ENCODE data around the gene MRFAP1. TPM values are rescaled to one million over a fixed set of nuclear protein-coding genes. Genes with fewer than 3 reads are reported as not detected.

Gene MRFAP1
- total RNA-seq, 2 experiments from 2014 or later = 172 to 181 TPM

- no peaks in the 10 kb centered on the region for H3K9me3 Mint-ChIP-seq
- no peak overlapping the region for H3K4me3 Mint-ChIP-seq
- H3K4me1 Mint-ChIP-seq (ENCODE audit: low read depth) = no peaks in the 10 kb centered on the region
- ATAC-seq (ENCODE audit: poor library complexity) (no peak), DNase-seq (no peak)
- no peaks in the 10 kb centered on the region for H3K27me3 Mint-ChIP-seq
- peaks cover 47% of the 10 kb centered on the region for H3K36me3 ChIP-seq (ENCODE audit: insufficient read depth, low read length)
- H3K36me3 Mint-ChIP-seq (ENCODE audit: low read depth) = peaks cover 62% of the 10 kb centered on the region
- no peaks in the 10 kb centered on the region for H3K27me3 ChIP-seq (ENCODE audit: control insufficient read depth in 1 of 2, insufficient read depth in 2 of 2, low read length in 2 of 2)
- H3K27ac Mint-ChIP-seq = no peak overlapping the region
- no peak overlapping the region for H3K4me3 ChIP-seq (ENCODE audit: low read length)
- no peak overlapping the region for H3K27ac ChIP-seq (ENCODE audit: low read depth in 1 of 2, low read length in 2 of 2)
- CTCF ChIA-PET = interaction anchor here (0.9 kb wide), 1 partner anchor 55 kb away, joined by 3 read pairs; no protein-coding TSS in a partner anchor
- H3K4me1 ChIP-seq (ENCODE audit: insufficient read depth, low read length) = no peaks in the 10 kb centered on the region
- peaks cover 0 to 14% of the 10 kb centered on the region in 2 experiments for H3K9me3 ChIP-seq (ENCODE audit: control insufficient read depth in 1 of 2, insufficient read depth in 1 of 2, low read length in 2 of 2)
- TF ChIP-seq, protein P1, sequence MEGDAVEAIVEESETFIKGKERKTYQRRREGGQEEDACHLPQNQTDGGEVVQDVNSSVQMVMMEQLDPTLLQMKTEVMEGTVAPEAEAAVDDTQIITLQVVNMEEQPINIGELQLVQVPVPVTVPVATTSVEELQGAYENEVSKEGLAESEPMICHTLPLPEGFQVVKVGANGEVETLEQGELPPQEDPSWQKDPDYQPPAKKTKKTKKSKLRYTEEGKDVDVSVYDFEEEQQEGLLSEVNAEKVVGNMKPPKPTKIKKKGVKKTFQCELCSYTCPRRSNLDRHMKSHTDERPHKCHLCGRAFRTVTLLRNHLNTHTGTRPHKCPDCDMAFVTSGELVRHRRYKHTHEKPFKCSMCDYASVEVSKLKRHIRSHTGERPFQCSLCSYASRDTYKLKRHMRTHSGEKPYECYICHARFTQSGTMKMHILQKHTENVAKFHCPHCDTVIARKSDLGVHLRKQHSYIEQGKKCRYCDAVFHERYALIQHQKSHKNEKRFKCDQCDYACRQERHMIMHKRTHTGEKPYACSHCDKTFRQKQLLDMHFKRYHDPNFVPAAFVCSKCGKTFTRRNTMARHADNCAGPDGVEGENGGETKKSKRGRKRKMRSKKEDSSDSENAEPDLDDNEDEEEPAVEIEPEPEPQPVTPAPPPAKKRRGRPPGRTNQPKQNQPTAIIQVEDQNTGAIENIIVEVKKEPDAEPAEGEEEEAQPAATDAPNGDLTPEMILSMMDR (IDR thresholded peaks at IDR 0.05) = no peak
- intact Hi-C loops (cut with DNase I, micrococcal nuclease) = no loop called here
- POLR2A ChIA-PET = no interaction called here
These were observed 20.8 kb upstream of the MRFAP1 start for GRCh38 chr4:6619466-6620255.

DNA sequence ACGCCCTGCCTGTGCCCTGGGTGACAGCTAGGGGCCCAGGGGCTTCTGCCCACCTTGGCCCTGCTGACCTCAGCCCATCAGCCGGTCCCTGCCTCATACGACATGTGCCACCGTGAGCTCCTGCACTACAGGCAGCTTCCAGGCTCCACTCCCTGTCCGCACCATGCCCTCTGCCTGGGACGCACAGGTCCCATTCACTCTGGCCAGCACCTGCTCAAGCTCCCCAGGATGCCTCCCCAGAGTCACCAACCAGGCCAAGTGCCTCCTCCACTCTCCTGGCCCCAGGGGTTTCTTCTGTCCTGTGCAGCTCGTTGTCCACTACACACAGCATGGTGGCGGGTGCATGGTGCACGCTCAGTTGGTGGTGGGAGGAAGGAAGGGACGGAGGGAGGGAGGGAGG, 20.2 kb upstream of the MRFAP1 start:
- ATAC-seq (ENCODE audit: poor library complexity) = no peak

DNA sequence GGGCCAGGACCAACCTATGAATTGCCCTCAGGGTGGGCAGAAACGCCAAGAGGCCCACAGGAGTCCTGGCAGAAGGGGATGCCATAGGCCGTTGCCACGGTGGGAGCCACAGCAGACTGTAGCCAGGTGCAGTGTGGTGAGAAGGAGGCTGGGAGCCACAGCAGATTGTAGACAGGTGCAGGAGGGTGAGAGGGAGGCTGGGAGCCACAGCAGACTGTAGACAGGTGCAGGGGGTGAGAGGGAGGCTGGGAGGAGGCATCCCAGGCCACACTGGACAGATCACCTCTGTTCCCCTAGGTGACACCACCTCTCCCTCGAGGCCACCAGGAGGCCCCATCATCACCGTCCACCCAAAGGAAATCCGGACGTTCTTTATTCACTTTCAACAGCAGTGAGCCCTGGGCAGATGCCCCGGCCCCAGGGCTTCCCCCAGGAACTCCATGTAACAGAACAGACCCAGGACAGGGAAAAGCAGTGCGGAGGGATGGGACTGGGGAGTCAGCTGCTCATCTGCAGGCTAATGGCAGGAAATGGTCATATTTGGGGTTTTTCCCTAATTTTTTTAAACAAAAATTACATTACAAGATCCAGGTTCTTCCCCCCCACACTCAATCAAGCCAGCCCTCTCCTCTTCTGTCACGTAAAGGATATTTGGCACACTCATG, 19.5 kb upstream of the MRFAP1 start:
- no peak for DNase-seq
- intact Hi-C loops (cut with DNase I, micrococcal nuclease) = no loop called here
- H3K4me1 ChIP-seq (ENCODE audit: insufficient read depth, low read length) = no peaks in the 10 kb centered on the region
- no peak overlapping the region for H3K27ac ChIP-seq (ENCODE audit: low read depth in 1 of 2, low read length in 2 of 2)
- ChIA-PET POLR2A (no interaction called here), CTCF (no interaction called here)
- no peaks in the 10 kb centered on the region for H3K9me3 Mint-ChIP-seq
- peaks cover 50% of the 10 kb centered on the region for H3K36me3 Mint-ChIP-seq (ENCODE audit: low read depth)
- no peaks in the 10 kb centered on the region for H3K4me1 Mint-ChIP-seq (ENCODE audit: low read depth)
- H3K4me3 Mint-ChIP-seq = no peak overlapping the region
- TF ChIP-seq, protein P1 (IDR thresholded peaks at IDR 0.05) = no peak
- H3K9me3 ChIP-seq (ENCODE audit: control insufficient read depth in 1 of 2, insufficient read depth in 1 of 2, low read length in 2 of 2) = peaks cover 0 to 9% of the 10 kb centered on the region in 2 experiments
- peaks cover 37% of the 10 kb centered on the region for H3K36me3 ChIP-seq (ENCODE audit: insufficient read depth, low read length)
- no peaks in the 10 kb centered on the region for H3K27me3 ChIP-seq (ENCODE audit: control insufficient read depth in 1 of 2, insufficient read depth in 2 of 2, low read length in 2 of 2)
- no peak for ATAC-seq (ENCODE audit: poor library complexity)
- H3K27ac Mint-ChIP-seq = no peak overlapping the region
- no peak overlapping the region for H3K4me3 ChIP-seq (ENCODE audit: low read length)
- H3K27me3 Mint-ChIP-seq = no peaks in the 10 kb centered on the region

More for the DNA sequence above, 20.2 kb upstream of the MRFAP1 start:
- ChIA-PET CTCF (interaction anchor here (0.9 kb wide), 1 partner anchor 54 kb away, joined by 3 read pairs; no protein-coding TSS in a partner anchor), POLR2A (no interaction called here)
- Histone ChIP-seq H3K4me3 (ENCODE audit: low read length) (no peak overlapping the region), H3K27me3 (ENCODE audit: control insufficient read depth in 1 of 2, insufficient read depth in 2 of 2, low read length in 2 of 2) (no peaks in the 10 kb centered on the region), H3K36me3 (ENCODE audit: insufficient read depth, low read length) (peaks cover 40% of the 10 kb centered on the region), H3K9me3 (ENCODE audit: control insufficient read depth in 1 of 2, insufficient read depth in 1 of 2, low read length in 2 of 2) (peaks cover 0 to 11% of the 10 kb centered on the region in 2 experiments), H3K4me1 (ENCODE audit: insufficient read depth, low read length) (no peaks in the 10 kb centered on the region), H3K27ac (ENCODE audit: low read depth in 1 of 2, low read length in 2 of 2) (no peak overlapping the region)
- Mint-ChIP-seq H3K4me1 (ENCODE audit: low read depth) (no peaks in the 10 kb centered on the region), H3K9me3 (no peaks in the 10 kb centered on the region), H3K36me3 (ENCODE audit: low read depth) (peaks cover 56% of the 10 kb centered on the region), H3K27ac (no peak overlapping the region), H3K27me3 (no peaks in the 10 kb centered on the region), H3K4me3 (no peak overlapping the region)
- intact Hi-C loops (cut with DNase I, micrococcal nuclease) = no loop called here
- TF ChIP-seq, protein P1 (IDR thresholded peaks at IDR 0.05) = no peak
- DNase-seq = no peak

Data from CD4-positive, alpha-beta T cell (primary cell).